ENCODE measurements around the gene RHCG.

RHCG gene

DNA sequence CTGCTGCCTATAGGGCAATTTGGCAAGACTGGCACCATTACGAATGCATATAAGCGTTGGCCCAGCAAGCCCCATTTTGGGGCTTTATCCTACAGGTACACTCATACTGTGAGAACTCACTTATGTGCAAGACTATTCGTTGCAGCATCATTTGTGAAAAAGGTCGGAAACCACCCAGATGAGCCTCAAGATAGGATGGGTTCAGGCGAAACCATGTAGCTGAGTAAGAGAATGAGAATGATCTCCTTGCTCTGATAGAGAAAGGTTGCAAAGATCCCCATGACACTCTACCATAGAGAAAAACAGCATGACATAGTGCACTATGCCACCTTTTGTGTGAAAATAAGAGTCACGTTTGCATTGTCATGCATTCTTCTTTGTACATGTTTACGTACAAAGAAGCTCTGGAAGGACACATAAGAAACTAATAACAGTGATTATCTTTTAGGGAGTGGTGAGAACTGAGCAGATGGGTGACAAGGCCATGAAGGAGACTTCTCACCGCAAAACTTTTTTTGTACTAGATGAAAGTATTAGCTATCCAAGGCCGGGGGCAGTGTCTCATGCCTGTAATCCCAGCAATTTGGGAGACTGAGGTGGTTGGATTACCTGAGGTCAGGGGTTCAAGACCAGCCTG is 50.0 kb downstream of the RHCG start:
- in situ Hi-C loops (cut with HindIII; ENCODE audit: low sequenced_read_pairs) = no loop called here

DNA sequence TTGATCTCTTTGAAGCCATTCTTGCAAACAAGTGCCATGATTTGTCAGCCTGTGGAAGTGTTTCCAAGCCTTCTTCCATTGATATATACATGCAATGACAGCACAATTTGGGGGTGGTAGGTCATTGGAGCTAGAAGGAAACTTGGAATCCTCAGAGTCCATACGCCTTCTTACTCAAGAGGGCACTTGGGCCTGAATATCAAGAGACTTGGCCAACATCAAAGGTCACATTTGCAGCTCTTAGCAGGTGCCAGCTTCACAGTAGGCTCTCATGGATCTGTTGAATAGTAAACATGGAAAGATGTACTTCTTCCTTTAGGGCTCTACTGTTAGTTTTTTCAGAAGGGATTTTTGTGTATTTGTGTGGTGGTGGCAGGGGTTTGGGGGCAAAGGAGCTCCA is 50.9 kb downstream of the RHCG start:
- in situ Hi-C loops (cut with HindIII; ENCODE audit: low sequenced_read_pairs) = no loop called here

DNA sequence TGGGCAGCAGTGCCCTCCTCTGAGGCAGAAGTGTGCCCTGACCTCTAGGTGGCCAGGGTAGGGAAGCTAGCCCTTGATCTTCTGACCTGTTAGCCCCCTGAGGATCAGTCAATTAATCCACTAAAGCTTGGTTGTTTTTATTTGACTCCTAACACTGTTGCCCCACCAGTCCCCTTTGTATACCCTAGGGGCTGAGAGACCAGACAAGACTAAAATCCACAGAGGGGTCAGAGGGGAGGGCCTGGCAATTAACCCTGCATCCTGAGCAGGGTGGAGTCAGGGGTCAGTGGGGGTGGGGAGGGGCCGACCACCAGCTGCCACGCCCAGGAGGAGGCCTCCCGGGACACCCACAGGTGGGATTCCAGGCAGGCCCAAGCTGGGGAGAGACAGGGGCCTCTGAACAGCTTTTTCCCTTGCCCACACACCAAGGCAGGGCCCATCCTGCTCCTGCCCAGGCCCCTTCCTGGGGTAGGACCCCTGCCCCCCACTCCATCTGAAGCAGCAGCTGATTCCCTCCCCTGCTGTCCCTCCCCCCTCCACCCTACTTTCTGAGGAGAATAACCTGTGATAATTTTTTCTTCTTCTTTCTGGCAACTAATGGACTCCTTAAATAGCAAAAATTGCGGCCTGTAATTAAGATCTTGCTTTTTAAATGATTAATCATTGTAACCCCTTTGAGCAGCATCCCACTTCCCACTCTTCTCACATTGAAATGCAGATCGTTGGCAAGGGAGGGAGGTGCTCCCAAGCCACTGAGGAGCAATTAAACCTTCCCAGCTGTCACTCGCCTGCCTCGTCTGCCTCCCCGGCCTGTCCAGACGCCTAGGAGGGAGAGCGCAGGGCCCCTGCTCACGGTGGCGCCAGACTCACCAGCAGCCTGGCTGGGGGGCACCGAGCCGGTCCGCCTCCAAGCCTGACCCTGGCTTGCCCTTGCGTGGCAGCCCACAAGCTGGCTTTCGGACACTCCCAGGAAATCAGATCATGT is 51.9 kb downstream of the RHCG start:
- in situ Hi-C loops (cut with HindIII; ENCODE audit: low sequenced_read_pairs) = no loop called here

DNA sequence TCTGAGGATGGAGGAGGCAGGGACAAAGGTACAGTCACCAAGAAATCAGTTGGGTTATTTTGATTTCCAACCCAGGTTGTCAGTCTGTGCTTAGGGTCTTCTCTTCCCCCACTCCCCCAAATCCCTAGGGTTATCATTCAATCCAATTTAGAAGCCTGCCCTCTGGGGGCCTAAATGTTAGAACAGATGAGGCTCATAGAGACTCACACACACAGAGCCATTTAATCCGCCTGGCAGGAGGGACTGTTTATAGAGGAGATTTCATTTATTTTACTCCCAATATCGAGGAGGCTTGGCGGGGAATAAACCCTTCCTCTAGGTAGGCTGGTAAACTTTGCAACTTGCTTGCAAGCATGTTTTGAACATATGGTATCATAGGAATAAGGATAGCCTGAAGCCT is 52.8 kb downstream of the RHCG start:
- in situ Hi-C loops (cut with HindIII; ENCODE audit: low sequenced_read_pairs) = no loop called here

DNA sequence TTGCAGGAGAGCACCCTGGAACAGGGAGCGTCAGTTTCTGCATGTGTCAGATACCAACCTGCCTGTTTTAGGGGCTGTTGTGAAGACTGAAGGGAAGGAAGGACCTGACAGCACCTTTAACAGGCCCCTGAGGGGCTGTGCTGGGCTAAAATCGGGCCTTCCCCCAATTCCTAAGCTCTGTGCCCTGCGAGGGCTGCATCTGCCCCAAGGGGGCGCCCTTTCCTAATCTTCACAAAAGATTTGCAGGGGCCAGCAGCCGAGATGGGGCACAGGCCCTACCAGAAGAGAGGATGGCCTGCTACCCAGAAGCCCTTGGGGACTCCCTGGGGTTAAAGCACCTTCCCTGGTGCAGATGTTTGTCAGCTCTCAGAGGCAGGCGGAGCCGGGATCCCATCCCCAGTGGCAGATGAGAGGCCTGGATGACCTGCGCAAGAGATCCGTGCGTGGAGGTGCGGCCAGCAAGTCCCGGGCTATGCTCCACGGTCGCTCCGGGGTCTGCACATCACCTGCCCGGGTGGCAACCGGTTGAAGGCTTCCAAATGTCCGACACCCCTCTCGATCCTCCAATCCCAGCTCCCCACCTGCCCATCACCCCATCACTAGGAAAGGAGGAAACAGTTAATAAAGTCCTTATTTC is 53.6 kb downstream of the RHCG start:
- in situ Hi-C loops (cut with HindIII; ENCODE audit: low sequenced_read_pairs) = no loop called here

DNA sequence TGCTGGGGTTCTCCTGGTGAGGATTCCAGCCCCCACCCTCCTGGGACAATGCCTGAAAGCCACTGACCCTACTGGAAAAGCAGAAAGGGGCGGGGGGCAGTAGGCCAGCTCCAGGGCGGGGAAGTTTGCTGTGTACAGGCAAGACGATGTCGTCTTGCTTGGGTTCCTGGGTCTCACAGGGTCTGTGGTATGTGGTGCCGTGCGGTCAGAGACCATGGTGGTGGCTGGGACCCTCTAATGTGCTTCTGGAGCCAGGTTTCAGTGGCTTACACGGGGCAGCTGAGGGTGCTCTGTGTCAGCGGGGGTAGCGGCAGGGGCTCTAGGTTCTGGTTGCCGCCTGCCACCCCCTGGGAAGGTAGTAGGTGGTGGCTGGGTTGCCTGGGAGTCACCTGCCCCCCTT is 54.2 kb downstream of the RHCG start:
- in situ Hi-C loops (cut with HindIII; ENCODE audit: low sequenced_read_pairs) = no loop called here

DNA sequence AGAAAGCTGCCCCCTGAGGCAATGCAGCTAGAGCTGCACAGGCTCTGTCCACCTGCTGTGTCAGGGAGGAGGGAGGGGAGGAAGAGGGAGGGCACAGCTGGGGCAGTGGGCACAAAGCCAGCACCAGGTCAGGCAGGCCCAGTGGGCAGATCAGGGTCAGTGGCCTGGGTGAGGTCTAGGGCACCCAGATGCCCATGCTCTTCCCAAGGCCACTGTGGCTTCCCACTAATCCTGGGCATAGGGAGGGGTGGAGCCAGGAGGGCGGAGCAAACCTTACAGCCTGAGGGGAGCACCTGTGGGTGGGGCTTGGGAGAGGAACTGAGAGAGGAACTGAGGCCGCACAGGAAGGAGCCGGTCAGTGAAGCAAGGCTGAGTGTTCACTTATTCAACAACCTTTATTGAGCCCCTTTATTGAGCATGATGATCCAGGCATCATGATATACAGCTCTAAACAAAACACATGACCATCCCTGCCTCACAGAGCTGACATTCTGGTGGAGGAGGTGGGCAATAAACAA is 55.0 kb downstream of the RHCG start:
- in situ Hi-C loops (cut with HindIII; ENCODE audit: low sequenced_read_pairs) = no loop called here

DNA sequence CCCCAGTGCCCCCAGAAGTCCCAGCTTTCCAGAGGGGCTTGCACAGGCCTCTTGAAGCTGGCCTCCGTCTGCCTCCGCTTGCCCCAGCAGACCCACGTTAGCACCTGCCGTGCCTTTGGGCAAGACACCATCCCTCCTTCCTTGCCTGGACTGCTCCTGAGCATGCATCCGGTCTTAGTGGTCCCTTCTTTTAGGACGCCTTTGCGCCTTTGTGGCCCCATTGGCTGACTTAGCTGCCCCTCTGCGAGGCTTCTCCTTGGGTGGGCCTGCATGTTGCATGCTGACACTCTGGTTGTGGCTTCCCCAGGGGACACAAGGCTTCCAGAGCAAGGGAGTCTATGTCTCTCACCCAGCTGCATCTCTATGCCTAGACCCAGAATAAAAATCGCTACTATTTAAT is 56.6 kb downstream of the RHCG start:
- in situ Hi-C loops (cut with HindIII; ENCODE audit: low sequenced_read_pairs) = loop anchor here (5.0 kb wide), 3 partner anchors 47 to 93 kb away; no protein-coding TSS in a partner anchor

DNA sequence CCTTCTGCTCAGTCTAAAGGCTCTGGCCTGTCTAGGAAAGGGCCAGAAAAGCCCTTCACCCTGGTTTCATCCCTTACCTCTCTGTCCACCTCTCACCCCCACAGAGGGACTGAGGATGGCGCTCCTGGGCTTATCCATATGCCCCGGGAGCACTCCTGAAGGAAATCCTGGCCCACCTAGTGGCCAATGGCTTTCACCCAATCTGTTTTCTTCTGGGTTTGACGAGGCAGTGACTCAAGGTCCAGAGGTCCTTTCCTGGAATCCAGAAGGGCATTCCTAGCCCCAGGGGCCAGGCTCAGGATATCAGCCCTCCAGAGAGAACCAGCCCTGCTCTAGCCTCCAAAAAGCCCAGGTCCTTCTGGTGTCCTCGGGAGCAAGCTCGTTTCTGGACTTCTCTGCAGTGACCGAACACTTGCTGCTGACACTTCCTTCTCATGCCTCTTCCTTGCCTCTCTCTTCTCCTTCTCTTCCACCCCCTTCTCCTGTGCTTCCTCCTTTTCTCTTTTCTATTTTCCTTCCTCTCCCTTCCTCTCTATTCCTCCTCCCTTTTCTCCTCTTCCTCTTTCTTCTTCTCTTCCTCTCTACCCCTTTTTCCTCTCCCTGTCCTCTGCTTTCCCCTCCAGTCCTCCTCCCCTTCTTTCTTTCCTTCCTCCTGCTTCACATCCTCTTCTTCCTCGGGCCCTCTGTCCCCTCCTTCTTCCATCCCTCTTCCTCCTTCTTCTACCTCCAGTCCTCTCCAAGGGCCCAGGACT is 59.6 kb downstream of the RHCG start:
- in situ Hi-C loops (cut with HindIII; ENCODE audit: low sequenced_read_pairs) = loop anchor here (5.0 kb wide), 3 partner anchors 44 to 96 kb away; no protein-coding TSS in a partner anchor

DNA sequence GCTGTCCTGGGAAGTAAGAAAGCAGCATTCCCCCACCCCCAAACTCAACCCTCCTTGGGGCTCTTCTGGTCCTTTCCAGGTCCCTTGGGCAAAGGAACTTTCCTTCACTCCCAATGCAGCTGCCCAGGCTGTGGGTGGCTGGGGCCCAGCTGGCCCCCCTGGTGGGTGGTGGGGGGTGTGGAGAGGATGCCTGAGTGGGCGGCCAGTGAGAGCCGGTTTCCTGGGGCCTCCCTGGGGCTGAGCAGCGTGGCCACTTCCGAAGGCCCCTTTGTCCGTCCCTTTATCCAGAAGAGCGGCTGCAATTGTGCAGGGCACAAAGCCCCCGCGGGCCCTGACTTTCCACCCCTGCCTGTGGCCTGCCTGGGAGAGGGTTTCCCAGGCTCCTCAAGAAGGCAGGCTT is 61.0 kb downstream of the RHCG start:
- in situ Hi-C loops (cut with HindIII; ENCODE audit: low sequenced_read_pairs) = loop anchor here (5.0 kb wide), 3 partner anchors 43 to 97 kb away; no protein-coding TSS in a partner anchor

DNA sequence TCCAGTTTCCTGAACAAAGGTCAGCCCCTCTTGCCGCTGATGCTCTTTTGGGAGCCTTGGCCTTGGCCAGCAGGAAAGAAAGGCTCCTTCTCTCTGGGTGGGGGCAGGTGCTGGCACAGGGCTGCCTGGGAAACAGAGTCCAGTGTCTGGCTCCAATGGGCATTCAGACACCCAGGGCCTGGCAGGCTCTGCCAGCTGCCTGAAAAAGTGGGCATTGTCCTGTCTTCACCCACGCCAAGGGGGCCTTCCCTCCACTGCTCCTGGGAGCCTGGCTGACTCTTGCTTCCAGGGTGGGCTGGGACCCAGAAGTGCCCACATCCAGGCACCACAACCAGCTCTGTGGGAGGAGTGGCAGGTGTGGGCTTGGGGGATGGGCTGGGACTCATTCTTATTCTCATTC is 62.7 kb downstream of the RHCG start:
- in situ Hi-C loops (cut with HindIII; ENCODE audit: low sequenced_read_pairs) = no loop called here

DNA sequence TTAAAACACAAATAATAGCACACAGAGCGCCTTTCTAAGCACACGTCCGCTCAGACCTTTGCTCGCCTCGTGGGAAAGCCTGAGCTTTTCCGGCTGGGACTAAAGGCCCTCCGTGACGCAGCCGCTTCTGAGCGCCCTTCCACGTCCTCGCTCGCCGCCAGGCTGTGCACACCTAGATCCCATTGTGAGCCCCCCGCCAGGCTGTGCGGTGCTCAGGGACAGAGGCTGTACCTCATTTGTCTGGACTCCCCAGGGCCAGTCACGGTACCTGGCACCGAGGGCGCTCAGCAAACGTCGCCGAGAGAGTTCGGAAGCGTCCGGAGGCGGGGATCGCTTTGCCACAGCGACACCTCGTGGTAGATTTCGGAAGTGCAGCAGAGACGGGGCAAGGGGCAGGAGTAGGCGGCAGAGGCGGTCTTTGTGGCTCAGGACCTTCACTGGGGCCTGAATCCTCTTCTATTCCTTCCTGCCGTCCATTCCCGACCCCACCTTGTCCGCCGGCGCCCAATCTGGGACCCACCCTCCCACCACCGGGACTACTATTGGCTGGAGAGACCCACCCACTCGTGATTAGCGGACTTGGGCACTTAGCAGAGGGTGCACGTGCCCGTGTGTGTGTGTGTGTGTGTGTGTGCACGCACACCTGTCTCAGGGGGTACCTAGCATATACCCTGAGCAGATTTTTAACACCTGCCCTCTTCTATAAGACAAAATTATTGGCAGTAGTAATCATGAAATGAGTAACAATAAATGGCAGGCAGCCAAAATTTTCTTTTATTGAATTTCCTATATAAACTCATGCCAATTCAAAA is 65.6 kb downstream of the RHCG start:
- in situ Hi-C loops (cut with HindIII; ENCODE audit: low sequenced_read_pairs) = no loop called here

DNA sequence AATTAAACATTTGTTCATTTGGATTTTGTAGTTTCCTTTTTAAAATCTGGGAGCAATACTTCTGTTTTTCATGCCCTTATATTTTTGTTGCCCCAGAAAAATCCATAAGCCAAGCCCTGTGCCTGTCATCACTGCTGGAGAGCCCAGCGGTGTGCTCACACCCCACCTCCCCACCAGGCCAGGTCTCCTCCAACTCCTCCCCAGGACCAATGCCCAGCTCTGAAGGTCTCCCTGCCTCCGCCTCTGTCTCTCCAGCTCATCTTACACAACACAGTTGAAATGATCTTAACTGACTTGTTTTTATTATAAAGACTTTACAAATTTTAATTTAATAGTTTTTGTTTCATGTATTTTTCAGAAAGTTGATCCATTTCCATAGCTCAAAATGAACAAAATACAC is 66.4 kb downstream of the RHCG start:
- in situ Hi-C loops (cut with HindIII; ENCODE audit: low sequenced_read_pairs) = no loop called here

DNA sequence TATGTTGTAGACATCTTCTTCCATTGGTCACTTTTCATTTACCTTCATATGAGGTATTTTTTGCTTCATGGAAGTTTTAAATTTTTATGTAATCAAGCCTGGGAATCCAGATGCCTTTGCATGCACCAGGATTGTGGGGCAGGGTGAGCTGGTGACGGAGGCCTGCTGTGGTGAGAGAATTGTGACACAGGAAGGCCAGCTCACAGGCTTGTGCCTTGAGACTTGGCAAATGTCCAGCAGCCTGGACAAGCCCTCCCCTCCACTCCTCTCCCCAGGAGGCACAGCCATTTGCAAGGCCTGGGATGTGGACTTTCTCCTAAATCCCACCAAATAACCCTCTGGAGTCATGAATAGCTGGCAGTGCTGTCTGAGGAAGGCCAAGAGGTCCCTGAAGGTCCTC is 67.4 kb downstream of the RHCG start:
- in situ Hi-C loops (cut with HindIII; ENCODE audit: low sequenced_read_pairs) = no loop called here

DNA sequence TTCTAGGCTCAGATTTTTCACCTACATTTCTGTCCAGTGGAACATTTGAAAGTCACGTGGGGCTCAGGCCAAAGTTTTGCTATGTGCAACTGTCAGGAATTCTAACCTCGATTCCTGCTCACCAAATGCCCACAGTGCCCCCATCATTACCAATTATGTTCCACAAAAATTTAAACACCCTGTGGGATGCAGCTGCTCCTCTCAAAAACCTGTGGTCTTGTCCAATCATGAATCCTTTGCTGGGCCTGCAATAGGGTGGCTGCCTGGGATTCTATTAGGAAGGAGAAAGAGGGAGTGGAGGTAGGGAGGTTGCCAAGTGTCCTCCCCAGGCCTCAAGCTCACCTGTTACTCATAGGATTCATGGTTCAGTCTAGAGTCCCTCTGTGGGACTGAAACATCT is 68.1 kb downstream of the RHCG start:
- in situ Hi-C loops (cut with HindIII; ENCODE audit: low sequenced_read_pairs) = no loop called here

DNA sequence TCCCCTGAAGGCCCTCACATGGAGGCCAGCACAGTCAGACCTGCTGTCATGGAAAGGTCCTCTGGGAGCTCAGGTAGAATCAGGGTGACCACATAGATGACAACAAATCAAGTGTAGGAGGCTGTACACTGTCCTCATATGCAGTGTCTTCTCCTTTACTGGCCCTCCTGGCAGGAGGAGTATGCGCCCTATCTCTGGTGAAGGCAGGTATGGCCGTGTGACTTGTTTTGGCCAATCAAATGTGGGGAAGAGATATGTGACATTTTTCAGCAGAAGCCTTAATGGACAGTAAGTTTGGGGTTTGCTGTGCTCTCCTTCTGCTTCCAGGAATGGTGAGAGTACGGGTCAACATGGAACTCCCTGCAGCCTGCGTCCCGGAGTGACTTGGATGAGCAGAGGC is 69.9 kb downstream of the RHCG start:
- in situ Hi-C loops (cut with HindIII; ENCODE audit: low sequenced_read_pairs) = no loop called here

DNA sequence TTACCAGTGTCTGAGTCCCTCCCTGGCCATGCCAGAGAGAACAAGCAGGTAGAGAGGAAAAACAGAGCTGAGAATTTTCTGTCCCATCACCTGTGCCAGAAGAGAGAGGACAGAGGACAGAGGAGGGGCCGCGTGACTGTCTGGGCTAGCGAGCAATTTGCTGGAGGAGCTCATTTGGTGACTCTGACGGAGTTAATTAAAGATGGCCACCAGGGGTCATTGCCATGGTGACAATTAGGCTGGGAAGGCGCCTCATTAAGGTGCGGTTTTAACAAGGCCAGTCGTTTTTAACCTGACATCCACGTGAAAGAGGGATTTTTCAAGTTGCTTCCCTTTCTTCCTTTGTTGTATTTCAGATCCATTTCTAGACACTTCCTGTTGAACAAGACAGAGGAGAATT is 72.4 kb downstream of the RHCG start:
- in situ Hi-C loops (cut with HindIII; ENCODE audit: low sequenced_read_pairs) = no loop called here

Measured in endothelial cell of hepatic sinusoid (primary cell).